GM12891 (cell line): ENCODE results near the gene CDK14.

Source experiments
- POLR2A ChIP-seq: IDR thresholded peaks from 2 replicates; pipeline ENCODE4 v1.6.1; 2011; ENCODE audit warnings: low read depth, low read length, control low read depth
- POLR2AphosphoS5 ChIP-seq: IDR thresholded peaks from 2 replicates; pipeline ENCODE4 v1.6.1; 2011; ENCODE audit warnings: low read depth, low read length, control low read depth
- TAF1 ChIP-seq: IDR thresholded peaks from 2 replicates; pipeline ENCODE4 v1.6.1; 2011; ENCODE audit warnings: low read depth, low read length, control low read depth

GRCh38 chr7:91082038-91082437 is 485.9 kb downstream of the CDK14 start:
- TF ChIP-seq TAF1: no peak
- TF ChIP-seq POLR2A: no peak
- no peak for TF ChIP-seq POLR2AphosphoS5
